GM12874 (cell line): ENCODE measurements around the gene PCDH1.

Source experiments
- TF ChIP-seq, protein P1 (sequence below): IDR thresholded peaks from 2 replicates; pipeline ENCODE4 v1.5.1; 2011; ENCODE audit warnings: low read depth, mild to moderate bottlenecking, control low read depth, low read length, moderate library complexity; ENCODE audit not compliant: insufficient read depth

Gene PCDH1

DNA sequence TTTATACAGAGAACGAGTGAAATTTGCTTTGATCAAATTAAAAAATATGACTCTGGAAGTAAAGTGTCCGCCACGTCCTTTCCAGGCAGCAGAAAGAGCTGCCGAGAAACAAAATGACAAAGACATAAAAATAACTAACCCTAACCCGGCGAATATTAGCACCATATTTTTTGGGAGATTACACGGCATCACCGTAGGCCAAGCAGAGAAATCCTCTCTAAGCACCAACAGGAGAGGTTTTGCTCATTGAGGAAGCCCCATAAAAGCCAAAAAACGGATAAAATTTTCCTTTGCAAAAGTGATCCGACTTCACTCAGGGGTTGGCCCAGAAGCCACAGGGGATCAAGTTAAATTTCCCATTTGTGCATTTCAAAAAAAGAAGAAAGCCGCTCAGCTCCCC is 70.9 kb downstream of the PCDH1 start:
- TF ChIP-seq, protein P1, sequence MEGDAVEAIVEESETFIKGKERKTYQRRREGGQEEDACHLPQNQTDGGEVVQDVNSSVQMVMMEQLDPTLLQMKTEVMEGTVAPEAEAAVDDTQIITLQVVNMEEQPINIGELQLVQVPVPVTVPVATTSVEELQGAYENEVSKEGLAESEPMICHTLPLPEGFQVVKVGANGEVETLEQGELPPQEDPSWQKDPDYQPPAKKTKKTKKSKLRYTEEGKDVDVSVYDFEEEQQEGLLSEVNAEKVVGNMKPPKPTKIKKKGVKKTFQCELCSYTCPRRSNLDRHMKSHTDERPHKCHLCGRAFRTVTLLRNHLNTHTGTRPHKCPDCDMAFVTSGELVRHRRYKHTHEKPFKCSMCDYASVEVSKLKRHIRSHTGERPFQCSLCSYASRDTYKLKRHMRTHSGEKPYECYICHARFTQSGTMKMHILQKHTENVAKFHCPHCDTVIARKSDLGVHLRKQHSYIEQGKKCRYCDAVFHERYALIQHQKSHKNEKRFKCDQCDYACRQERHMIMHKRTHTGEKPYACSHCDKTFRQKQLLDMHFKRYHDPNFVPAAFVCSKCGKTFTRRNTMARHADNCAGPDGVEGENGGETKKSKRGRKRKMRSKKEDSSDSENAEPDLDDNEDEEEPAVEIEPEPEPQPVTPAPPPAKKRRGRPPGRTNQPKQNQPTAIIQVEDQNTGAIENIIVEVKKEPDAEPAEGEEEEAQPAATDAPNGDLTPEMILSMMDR = no peak

DNA sequence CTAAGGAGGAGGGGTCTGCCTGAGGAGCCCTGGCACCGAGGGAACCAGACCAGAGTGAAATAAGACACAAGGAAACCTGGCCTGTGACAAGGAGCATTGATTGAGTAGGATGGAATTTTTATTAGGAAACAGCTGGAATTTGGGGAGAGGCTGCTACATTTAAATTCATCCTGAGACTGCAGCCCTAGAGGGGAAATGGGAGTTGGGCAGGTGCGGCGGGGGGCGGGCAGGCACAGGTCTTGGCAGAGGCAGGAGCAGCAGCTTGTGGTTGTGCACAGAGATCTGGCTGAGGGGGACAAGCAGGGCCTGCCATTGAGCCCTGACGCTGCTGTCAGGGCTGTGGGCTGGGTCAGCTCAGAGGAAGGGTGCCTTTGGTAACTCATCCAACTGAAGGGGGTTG is 71.6 kb downstream of the PCDH1 start:
- TF ChIP-seq, protein P1 = no peak

DNA sequence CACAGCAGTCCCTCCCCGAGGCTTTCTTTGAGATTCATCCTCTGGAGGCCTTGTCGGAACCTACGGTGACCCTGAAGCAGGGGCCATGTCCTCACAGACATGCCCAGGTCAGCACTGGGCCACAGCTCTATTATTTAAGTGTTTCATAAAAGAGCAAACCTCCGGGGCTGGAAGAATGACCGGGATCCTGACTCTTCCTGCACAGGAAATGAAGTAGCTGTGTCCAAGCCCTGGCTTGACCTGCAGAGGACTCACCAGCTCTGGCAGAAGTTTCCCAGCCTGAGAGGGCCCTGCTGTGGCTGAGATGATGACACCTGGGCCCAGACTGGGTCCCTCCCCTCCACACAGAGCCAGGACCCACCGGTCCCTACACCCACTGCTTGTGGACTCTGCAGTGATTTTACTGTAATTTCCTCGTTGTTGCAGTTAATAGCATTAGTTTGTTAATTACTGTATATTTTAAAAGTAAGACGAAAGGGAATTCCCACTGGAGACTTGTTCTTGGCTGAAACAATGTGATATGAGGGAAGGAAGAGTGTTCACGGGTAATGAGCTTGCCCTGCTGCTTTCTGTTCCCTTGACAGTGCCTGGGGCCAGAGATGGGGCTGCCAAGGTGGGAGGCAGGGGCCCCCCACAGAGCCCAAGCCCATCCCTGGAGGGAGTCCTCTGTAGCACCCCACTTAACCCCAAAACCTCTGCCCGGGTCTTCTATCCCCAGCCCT is 72.2 kb downstream of the PCDH1 start:
- TF ChIP-seq, protein P1 = no peak

DNA sequence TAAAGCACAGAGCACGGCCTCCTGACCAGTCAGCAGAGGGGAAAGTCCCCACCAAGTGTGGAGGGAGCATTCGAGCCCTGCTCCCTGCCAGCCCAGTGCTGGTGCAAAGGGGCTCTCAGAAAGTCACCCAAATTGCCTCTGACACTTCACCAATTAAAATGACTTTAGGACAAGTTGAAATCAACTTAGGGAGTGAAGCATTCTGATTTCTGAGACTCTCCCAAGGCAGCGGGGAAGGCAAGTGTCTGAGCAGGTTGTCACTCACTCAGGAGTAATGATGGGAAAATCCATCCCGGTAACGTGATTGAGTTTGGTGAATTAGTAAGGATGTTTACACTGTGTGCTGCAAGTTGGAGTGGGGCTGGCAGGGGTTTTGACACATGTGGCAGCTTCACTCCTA is 73.7 kb downstream of the PCDH1 start:
- TF ChIP-seq, protein P1 = no peak
